AG10803 (cell line): ENCODE results near the gene PPP2R1B.

Experiments used
- DNase-seq: peaks from one replicate; pipeline ENCODE4 v3.0.0; 2010; ENCODE audit warnings: low read depth
- H3K4me3 ChIP-seq: 2 replicates; pipeline ENCODE4 v1.5.1; 2011; ENCODE audit warnings: mild to moderate bottlenecking, low read length, control low read depth
- TF ChIP-seq, protein P1 (sequence below): conservative IDR thresholded peaks from 2 replicates; pipeline ENCODE4 v1.5.1; 2011; ENCODE audit warnings: mild to moderate bottlenecking, low read length, control low read depth, inconsistent platforms

The PPP2R1B gene

DNA sequence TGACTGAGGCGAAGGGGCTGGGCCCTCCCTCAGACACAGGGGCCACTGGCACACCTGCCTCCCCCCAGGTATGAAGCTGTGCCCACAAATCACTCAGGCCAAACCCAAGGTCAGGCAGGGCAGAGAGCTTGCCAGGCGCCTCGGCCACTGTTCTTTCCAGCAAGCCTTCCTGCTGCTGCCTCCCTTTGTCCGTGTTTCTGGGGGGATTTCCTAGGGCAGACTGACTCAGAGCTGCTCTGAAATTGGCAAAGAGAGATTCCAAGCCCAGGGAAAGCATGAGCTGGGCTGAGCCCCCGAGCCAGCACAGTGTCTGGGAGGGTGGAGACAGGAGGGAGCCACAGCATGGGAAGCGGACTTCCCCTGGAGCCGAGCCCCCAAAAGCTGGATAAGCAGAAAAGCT lies 33.2 kb downstream of the PPP2R1B start:
- DNase-seq = peak; percentile 77
- no peak overlapping the region for H3K4me3 ChIP-seq
- TF ChIP-seq, protein P1, sequence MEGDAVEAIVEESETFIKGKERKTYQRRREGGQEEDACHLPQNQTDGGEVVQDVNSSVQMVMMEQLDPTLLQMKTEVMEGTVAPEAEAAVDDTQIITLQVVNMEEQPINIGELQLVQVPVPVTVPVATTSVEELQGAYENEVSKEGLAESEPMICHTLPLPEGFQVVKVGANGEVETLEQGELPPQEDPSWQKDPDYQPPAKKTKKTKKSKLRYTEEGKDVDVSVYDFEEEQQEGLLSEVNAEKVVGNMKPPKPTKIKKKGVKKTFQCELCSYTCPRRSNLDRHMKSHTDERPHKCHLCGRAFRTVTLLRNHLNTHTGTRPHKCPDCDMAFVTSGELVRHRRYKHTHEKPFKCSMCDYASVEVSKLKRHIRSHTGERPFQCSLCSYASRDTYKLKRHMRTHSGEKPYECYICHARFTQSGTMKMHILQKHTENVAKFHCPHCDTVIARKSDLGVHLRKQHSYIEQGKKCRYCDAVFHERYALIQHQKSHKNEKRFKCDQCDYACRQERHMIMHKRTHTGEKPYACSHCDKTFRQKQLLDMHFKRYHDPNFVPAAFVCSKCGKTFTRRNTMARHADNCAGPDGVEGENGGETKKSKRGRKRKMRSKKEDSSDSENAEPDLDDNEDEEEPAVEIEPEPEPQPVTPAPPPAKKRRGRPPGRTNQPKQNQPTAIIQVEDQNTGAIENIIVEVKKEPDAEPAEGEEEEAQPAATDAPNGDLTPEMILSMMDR = no peak

DNA sequence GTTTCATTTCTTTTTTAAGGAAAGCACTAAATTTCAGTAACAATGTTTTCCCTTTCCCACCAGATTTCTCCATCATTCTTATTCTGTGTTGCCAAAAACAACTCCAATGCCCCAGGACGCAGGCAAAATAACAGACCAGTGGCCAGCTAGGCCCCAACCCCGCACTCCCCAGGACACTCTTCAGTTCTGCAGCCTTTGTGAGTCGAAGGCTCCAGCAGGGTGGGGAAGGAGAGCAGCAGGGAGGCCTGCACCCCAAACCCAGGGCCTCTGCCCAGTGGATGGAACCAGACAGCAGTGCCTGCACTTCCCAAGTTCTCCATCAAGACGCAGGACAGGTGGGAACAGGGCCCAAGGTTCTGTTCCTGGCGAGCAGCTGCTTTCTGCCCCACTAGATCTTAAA lies 34.4 kb downstream of the PPP2R1B start:
- H3K4me3 ChIP-seq = no peak overlapping the region
- DNase-seq = no peak
- TF ChIP-seq, protein P1 = no peak

DNA sequence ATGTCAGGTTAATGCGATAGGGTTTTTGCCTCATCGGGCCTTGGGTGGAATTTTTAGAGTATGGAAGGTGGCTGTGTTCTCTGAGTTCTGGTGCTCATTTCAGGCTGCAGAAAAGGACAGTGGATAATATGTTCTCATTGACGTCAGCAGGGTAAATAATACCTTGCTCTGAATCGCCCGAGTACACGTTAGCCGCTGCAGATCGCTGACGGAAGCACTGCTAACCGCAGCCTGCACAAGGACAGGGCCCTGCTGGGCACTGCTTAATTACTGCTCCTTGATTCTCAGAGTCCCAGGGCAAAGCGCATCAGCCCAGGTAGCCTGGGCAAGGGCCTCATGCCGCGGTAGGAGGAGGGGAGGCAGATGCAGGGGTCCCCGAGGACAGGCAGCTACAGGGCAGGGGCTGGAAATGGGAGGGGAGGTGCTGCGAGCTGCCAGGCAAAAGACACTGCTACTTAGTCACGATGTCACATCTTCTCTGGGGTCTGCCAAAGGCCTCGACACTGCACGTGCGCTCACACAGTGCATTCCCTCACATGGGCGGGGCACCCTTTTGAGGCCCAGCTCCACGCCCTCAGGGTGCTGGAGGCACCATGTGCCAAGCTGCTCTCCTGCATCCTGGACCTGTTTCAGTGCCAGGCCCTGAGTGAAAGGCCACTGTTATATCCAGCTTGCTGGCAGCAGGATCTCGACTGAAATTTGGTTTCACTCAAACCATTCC lies 35.2 kb downstream of the PPP2R1B start:
- no peak overlapping the region for H3K4me3 ChIP-seq
- peak; percentile 32 for DNase-seq
- TF ChIP-seq, protein P1 = no peak

DNA sequence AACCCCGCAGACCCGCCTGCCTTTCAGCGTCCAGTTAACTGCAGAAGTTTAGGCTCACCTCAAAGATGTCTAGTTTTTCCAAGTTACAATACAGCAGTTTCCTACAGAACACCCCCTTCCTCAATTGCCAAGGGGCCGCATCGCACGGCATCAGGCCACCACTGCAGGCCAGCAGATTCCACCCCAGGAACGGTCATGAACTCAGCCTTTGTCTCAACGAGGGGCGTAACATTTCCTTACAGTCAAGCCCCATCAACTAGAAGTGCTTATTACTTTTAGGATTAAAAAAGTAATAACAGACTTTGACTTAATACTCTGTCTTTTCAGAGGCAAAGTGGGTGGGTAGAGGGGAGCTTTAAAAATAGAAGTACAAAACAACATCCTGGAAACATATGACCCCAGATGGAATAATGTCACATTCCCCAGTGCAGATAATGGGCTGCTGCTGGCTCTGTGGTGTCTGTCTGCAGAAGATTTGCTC lies 36.3 kb downstream of the PPP2R1B start:
- H3K4me3 ChIP-seq = no peak overlapping the region
- TF ChIP-seq, protein P1 = no peak
- DNase-seq = no peak

DNA sequence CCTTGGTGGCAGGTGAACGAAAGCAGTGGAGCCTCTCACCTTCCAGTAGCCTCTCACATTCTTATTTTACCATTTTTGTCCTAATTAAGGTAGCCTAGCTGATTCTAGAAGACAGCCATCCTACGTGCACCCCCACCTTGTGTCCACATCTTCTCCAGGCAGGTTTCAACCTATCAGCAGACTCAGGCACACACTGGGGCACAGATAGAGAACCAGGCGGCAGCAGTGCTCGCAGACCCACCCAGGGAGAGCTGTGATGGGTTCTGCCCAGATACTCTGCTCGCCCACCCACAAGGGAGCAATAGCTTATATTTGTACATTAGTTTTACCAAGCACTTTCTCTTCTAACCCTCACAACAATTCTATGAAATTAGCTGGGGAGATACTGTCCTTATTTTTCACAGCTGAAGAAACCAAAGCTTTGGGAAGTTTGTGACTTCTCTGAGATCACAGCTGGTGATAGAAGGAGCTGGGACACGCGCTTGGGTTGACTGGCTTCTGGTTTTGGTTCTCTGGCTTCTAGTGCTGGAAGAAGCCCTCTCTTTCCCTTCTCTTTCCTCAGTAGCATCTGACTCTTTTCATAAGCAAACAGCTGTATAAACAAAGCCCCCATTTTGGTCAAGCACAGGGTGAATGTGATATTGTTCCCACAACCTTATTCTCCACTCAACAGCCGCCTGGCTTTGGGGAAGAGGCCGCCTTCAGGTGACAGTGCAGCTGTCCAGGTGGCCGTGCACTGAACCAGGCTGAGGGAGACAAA lies 36.9 kb downstream of the PPP2R1B start:
- TF ChIP-seq, protein P1 = no peak
- no peak overlapping the region for H3K4me3 ChIP-seq
- no peak for DNase-seq

DNA sequence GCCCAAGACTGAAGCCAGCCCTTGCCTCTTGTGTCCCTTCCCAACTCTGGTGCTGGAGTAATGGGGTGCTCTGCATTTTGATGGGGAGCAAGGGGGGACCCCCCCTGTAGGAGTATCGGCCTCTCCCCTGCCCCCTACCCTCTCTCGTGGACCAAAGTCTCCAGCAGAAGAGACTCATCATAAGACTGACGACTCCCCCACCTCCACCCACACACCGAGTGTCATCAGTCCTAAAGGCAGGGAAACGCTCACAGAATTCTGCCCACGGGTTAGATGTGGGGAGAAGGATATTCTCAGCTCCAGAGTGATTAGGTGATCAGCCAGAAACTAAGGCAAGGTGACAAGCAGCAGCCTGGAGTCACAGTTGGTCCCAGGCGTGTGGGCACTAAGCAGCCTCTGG lies 38.8 kb downstream of the PPP2R1B start:
- TF ChIP-seq, protein P1 = no peak
- no peak overlapping the region for H3K4me3 ChIP-seq
- DNase-seq = no peak

DNA sequence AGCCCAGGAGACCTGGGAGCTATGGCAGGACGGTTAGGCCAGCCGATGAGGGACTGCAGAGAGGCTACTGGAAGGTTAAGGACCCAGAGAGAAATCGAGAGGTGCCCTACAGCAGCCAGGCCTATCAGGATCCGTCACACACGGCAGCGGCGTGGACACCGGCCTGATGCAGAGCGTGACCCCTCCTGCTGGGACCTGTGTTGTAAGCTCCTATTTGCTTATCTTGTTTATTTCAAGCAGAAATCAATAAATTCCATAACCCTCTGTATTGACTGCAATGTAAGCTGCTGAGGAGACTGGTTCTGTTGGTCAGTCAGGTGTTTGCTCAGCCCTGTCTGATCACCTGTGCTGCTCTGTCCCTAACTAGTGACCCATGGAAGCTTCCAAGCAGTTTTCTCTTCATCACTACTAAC lies 39.9 kb downstream of the PPP2R1B start:
- TF ChIP-seq, protein P1 = no peak
- DNase-seq = no peak
- no peak overlapping the region for H3K4me3 ChIP-seq
